ENCODE measurements around the gene BIRC2.

The BIRC2 gene

GRCh38 chr11:102375720-102376399 lies 28.8 kb downstream of the BIRC2 start:
- no peak for DNase-seq (ENCODE audit: low spot score)

DNA sequence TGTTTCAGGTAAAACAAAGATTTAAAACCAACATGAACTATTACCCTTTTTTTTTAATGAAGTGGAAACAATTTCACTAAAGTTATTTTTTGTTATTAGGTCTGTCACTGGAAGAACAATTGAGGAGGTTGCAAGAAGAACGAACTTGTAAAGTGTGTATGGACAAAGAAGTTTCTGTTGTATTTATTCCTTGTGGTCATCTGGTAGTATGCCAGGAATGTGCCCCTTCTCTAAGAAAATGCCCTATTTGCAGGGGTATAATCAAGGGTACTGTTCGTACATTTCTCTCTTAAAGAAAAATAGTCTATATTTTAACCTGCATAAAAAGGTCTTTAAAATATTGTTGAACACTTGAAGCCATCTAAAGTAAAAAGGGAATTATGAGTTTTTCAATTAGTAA lies 30.9 kb downstream of the BIRC2 start:
- no peak for DNase-seq (ENCODE audit: low spot score)

DNA sequence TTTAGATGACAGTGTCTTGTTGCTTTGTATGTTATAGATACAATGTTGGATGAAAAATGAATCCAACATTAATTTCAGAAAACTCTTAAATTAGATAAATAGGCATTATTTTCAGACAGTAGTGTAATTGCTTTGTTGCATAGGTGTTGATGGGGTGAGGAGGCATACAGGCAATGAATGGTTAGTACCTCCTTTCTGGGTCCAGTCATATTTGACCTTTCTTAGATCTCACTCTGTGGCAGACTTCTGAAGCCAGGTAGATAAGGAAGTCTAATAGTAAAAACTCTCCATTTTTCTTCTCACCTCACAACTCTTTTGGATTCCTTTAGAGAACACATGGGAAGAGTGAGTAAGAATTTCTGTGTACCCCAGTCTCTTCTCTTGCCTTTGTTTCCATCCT lies 31.8 kb downstream of the BIRC2 start:
- no peak for DNase-seq (ENCODE audit: low spot score)

- no peak for DNase-seq (ENCODE audit: low spot score)
Observed at GRCh38 chr11:102382384-102382783, 35.4 kb downstream of the BIRC2 start.

DNA sequence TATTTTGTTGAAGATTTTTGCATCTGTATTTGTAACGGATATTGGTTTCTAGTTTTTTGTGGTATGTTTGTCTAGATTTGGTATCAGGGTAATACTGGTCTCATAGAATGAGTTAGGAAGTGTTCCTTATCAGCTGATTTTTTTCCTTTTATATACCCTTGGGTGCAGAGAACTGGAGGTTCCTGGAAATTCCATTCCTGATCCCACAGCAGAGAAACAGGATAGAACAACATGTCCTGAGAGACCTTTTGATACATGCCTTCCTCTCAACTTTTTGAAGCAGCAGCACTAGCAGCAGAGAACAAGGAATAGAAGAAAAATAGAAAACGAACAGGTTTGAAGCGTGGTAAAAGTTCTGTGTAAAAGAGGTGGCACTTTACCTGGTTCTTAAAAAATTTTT lies 36.8 kb downstream of the BIRC2 start:
- DNase-seq (ENCODE audit: low spot score) = no peak

DNA sequence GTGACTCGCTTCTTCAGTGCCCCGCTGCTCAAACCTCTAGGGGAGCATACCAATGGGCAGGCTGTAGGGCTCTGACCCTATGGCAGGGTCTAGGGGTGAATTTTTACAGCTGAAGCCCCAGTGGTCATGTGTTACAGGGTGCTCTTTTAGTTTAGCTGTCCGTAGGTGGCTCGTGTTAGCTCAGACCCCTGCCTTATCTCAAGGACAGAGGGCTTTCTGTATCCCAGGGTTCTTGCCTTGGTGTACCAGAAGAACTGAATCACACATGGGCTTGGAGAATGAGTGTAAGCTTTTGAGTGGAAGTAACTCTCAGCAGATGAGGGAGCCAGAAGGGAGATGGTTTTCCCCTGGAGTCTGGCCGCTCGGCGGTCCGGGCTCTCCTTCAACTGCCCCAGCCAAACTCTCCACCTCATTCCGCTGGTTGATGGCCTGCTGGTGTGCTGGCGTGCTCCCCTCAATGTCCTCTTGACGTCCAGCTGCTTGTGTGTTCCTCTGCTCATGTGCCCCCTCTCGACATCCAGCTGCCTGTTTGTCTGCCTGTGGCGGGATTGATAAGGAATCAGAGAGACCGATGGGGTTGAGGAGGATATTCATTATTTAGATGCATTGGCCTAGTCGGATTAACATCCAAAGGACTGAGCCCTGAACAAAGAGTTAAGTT lies 37.5 kb downstream of the BIRC2 start:
- no peak for DNase-seq (ENCODE audit: low spot score)

GRCh38 chr11:102385085-102386007 lies 38.3 kb downstream of the BIRC2 start:
- no peak for DNase-seq (ENCODE audit: low spot score)

DNA sequence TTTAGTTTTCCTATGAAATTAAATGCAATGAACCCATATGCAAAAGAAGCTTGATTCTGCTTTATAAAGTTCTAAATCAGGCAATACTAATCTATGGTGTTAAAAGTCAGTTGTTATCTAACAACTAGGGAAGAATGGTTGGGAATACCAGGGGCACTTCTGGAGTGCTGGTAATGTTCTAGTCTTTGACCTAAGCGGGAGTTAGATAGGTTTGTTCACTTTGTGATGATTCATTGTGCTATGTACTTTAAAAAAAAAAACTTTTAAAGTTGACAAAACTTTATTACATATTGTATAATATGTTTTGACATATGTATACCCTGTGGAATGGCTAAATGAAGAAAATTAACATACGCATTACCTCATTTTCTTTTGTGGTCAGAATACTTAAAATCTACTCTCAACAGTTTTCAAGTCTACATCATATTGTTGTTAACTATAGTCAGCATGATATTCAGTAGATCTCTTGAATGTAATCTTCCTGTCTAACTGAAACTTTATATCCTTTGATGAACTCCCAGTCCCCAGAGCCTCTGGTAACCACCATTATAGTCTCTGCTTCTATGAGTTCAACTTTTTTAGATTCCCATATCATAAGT lies 39.2 kb downstream of the BIRC2 start:
- DNase-seq (ENCODE audit: low spot score) = no peak

DNA sequence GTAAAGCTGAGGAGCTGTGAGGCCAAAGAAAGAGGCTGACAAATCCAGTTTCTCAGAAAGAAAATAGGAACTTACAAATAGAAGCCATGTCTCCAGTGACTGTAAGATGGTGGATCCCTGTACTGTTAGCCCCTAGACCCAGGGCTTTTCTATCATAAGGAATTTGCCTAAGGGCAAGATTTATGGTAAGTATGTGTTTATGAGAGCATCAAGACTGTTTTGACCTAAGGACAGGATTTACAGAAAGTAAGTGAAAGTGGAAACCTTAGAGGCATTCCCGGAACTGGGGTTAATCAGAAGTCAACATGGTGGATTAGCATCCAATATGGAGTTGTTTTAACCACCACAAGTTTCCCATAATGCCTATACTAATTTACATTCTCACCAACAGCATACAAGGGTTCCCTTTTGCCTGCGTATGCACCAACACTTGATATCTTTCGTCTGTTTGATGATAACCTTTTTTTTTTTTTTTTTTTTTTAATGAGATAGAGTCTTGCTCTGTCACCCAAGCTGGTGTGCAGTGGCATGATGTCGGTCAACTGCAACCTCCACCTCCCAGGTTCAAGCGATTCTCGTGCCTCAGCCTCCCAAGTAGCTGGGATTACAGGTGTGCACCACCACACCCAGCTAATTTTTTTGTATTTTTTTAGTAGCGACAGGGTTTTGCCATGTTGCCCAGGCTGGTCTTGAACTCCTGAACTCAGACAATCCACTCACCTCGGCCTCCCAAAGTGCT lies 40.2 kb downstream of the BIRC2 start:
- DNase-seq (ENCODE audit: low spot score) = no peak

DNA sequence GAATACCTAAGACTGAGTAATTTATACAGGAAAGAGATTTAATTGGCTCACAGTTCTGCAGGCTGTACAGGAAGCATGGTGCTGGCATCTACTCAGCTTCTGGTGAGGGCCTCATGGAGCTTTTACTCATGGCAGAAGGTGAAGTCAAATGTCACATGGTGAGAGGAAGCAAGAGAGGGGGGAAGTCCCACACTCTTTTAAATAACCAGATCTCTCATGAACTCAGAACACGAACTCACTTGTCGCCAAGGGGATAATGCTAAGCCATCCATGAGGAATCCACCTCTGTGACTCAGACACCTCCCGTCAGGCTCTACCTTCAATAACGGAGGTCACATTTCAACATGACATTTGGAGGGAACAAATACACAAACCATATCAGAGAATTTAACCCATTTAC lies 42.2 kb downstream of the BIRC2 start:
- DNase-seq (ENCODE audit: low spot score) = peak; percentile 76

DNA sequence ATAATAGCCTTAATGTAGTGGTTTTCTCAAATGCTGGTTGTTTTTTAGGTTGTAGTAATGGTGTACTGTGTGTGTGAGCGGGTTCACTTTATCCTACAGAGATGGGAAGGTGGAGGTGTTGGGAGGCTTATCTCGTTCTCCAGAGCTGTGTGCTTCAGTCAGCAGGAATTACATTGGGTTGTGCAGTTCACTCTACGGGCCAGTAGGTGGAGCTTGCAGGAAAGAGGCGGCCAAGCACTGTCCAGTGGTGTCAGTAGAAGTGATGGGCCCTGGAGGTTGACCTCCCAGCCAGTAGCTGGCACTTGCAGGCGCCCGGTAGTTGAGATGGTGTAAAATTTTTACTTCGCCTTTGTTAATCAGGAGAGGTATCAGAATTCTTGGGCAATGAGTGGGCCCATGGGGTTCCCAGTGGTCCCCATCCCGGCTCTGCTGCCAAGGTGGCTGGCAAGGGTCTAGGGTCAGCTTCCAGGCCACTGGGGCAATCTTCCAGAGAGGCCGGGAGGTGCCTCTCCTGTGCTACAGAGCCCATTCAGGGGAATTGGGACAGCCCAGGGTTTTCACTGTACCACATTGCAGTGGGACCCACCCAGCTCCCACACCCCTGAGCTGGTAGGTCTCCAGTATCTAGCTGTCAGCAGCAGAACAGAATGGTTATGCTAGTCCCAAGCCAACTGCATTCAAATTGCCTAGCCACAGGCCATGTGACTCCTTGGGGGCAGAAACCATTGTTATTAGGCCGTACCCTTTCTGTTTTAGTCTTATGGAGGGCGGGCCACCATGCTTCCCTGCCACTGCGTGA lies 43.9 kb downstream of the BIRC2 start:
- DNase-seq (ENCODE audit: low spot score) = peak; percentile 74

- no peak for DNase-seq (ENCODE audit: low spot score)
Observed at GRCh38 chr11:102391549-102392237, 44.7 kb downstream of the BIRC2 start.

DNA sequence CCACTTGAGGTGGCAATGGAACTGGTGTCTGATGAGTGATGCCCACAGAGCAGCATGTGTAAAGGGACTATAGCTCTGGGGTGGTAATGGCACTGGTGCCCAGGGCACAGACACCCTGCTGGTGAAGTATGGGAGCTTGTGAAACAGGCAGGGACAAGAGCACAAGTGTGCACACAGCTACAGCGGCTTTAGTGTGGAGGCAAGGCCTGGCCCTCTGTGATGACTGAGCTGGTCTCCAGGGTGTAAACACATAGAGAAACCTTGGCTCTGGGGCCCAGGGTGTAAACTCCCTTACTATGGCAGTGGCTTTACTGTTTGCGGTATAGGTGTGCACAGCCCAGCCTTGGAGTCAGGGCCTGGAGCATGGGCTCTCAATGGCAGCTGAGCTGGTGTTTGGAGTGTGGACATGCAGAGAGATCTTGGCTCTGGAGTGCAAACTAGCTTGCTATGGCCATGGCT lies 46.3 kb downstream of the BIRC2 start:
- DNase-seq (ENCODE audit: low spot score) = no peak

- DNase-seq (ENCODE audit: low spot score) = no peak
Observed at GRCh38 chr11:102395720-102396393, 48.8 kb downstream of the BIRC2 start.

DNA sequence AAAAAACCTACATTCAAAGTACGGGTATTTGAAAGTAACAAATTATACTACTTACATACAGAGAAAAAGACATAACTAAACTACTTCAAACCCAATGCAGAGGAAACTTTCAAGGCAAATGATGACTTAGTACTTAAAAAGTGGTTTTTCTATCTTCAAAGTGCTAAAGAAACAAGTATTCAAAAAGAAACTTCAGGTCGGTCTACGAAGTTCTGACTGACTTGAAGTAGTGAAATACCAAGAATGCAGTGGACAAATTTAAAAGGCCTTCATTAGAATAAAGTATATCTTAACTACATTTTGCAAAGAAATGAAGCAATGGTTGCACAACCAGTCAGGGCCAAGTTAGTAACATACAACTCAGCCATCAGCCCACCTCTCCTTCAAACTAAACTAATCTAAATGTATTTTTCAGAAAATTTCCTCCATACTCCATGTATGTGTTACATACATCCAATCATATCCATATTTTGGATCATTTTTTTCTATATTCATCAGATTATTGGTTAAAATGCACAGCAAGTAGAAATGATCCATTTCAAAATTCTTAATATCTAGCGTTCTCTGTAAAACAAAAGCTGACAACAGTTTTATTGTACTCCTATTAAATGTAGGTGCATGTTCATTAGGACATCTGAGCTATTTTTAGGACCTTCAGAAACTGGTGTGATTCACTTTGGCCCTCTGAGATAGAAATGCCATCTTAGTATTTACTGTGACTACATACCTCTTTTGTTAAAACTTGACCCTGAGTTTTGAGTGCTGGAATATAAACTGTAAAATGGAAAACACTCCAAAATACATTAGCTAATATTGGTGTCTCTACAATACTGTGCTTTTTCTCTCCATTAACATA lies 49.9 kb downstream of the BIRC2 start:
- DNase-seq (ENCODE audit: low spot score) = no peak

DNA sequence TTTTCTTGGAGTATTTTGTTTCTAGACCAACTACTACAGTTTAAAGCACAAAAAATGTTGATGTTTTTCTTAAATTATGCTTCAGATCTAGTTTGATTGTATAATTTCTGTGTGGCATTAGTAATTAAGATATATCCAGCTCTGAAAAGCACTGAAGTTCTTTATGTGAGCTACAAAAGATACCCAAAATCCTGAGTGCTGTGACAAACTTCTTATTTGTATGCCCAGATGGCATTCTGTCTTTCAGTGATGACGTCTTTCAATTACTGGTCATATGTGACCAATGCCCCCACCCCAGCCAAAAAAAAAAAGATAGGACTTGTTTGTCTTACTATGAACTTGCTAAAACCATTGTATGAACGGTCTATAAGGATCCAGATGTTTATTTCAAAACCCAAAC lies 51.3 kb downstream of the BIRC2 start:
- DNase-seq (ENCODE audit: low spot score) = no peak

DNA sequence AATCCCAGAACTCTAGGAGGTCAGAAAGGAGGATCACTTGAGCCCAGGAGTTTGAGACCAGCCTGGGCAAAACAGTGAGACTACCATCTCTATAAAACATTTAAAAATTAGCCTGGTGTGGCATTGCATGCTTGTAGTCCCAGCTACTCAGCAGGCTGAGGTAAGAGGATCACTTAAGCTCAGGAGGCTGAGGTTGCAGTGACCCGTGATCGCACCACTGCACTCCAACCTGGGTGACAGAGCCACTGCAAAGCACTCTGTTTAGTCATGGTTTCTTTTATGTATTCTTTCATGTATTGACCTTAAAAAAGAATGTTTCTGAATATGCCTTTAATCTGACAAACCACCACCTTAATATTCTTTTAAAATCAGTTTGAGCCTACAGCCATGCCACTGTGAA lies 52.2 kb downstream of the BIRC2 start:
- peak; percentile 62 for DNase-seq (ENCODE audit: low spot score)

GRCh38 chr11:102400603-102401002 lies 53.6 kb downstream of the BIRC2 start:
- DNase-seq (ENCODE audit: low spot score) = no peak

DNA sequence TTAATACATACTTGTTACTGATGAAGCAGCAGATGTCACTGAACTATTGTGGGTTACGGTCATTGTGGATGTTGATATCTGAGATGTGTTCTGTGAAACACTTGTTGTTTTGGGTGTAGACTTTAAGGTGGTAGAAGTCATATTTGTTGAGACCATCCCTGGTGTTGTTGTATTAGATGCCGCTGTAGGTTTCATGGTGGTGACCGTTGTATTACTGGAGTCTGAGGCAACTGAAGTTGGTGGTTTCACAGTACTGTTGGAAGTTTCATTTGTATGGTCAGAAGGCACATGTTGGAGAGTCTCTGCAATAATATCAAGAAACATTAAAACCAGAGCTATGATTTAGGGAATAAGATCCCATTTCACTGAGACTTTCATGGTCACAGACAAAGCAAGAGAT lies 54.9 kb downstream of the BIRC2 start:
- DNase-seq (ENCODE audit: low spot score) = no peak
